HG03457 (cell line): ENCODE results near the gene CPA1.

Source experiments
- ATAC-seq: cut with Tn5 transposase; IDR thresholded peaks from one replicate; pipeline ENCODE4 v1.9.1; 2021; ENCODE audit warnings: moderate number of reproducible peaks; ENCODE audit not compliant: unreplicated experiment

The CPA1 gene

GRCh38 chr7:130353196-130353595 is 27.1 kb upstream of the CPA1 start:
- no peak for ATAC-seq

GRCh38 chr7:130356121-130356875 is 24.0 kb upstream of the CPA1 start:
- no peak for ATAC-seq

- no peak for ATAC-seq
Measured at GRCh38 chr7:130356876-130357611, 23.2 kb upstream of the CPA1 start.

- no peak for ATAC-seq
Measured at GRCh38 chr7:130358471-130358870, 21.8 kb upstream of the CPA1 start.

- no peak for ATAC-seq
Measured at GRCh38 chr7:130359276-130359857, 20.9 kb upstream of the CPA1 start.

- ATAC-seq = no peak
Measured at GRCh38 chr7:130360518-130360917, 19.8 kb upstream of the CPA1 start.

GRCh38 chr7:130361681-130362080 is 18.6 kb upstream of the CPA1 start:
- no peak for ATAC-seq

- ATAC-seq = no peak
Measured at GRCh38 chr7:130362251-130362816, 18.0 kb upstream of the CPA1 start.

GRCh38 chr7:130363026-130363847 is 17.1 kb upstream of the CPA1 start:
- no peak for ATAC-seq

GRCh38 chr7:130364451-130364850 is 15.8 kb upstream of the CPA1 start:
- no peak for ATAC-seq

GRCh38 chr7:130365088-130365487 is 15.2 kb upstream of the CPA1 start:
- no peak for ATAC-seq

GRCh38 chr7:130365511-130366441 is 14.5 kb upstream of the CPA1 start:
- ATAC-seq = no peak

GRCh38 chr7:130366564-130366963 is 13.7 kb upstream of the CPA1 start:
- no peak for ATAC-seq

- ATAC-seq = no peak
Measured at GRCh38 chr7:130367088-130367755, 13.1 kb upstream of the CPA1 start.

GRCh38 chr7:130367836-130368746 is 12.2 kb upstream of the CPA1 start:
- ATAC-seq = no peak

- ATAC-seq = no peak
Measured at GRCh38 chr7:130369110-130369711, 11.1 kb upstream of the CPA1 start.

GRCh38 chr7:130369831-130370550 is 10.3 kb upstream of the CPA1 start:
- ATAC-seq = no peak
